Lower leg skin (tissue), 4 donors: Measurements from ENCODE around the gene TCF7L2. TPM values are rescaled to one million over a fixed set of nuclear protein-coding genes. Genes with fewer than 3 reads are reported as not detected.

Source experiments
- DNase-seq, 2 donors: peaks; one replicate each; pipeline ENCODE4 v3.0.0-alpha.2; 2019; ENCODE audit warnings: low spot score in 2 of 2
- H3K4me3 ChIP-seq: fragments of 200-600 bp; sonication (generic); 2 replicates; pipeline ENCODE4 v1.5.1; 2017; ENCODE audit warnings: mild to moderate bottlenecking, low read depth; ENCODE audit not compliant: poor library complexity, severe bottlenecking
- CTCF ChIP-seq, 3 donors: fragments of 450-650 bp; IDR thresholded peaks; one replicate each; pipeline ENCODE4 v1.5.1; 2016; ENCODE audit warnings: antibody characterized with exemption in 3 of 3, mild to moderate bottlenecking in 3 of 3, moderate library complexity in 2 of 3
- POLR2A ChIP-seq, 2 donors: fragments of 450-650 bp; IDR thresholded peaks; one replicate each; pipeline ENCODE4 v1.6.1; 2016 to 2017; ENCODE audit warnings: antibody characterized with exemption in 2 of 2, mild to moderate bottlenecking in 1 of 2, moderate library complexity in 1 of 2
- WGBS, 2 donors: methylation state at CpG; one replicate each; pipeline ENCODE4 v1.1.5; 2018; 5-methylcytosine and 5-hydroxymethylcytosine counted together
- intact Hi-C: fragments of 100-400 bp; cut with DNase I; formaldehyde crosslinking; loops from one replicate; pipeline ENCODE4 v1.15.0; 2023; ENCODE audit warnings: low total_unique reads
- total RNA-seq, 4 donors: library from RNA; depleted of rRNA; stranded (reverse); fragments of >200 nt; gene quantifications; one replicate each; pipeline ENCODE4 v1.1.0, GENCODE V29; 2016

The TCF7L2 gene
- total RNA-seq, 4 donors from 2014 or later = 5.6 to 23.1 (median 16.2) TPM

GRCh38 chr10:113027574-113028455, 77.8 kb downstream of the TCF7L2 start:
- TF ChIP-seq CTCF (IDR thresholded peaks at IDR 0.05) (no peak), POLR2A (IDR thresholded peaks at IDR 0.05) (no peak)
- intact Hi-C loops = no loop called here
- DNase-seq = no peak
- no peak overlapping the region for H3K4me3 ChIP-seq
- WGBS, 2 donors = 31 to 34% methylated on average over 15 of the region's 15 CpGs

GRCh38 chr10:113028456-113029440, 78.7 kb downstream of the TCF7L2 start:
- DNase-seq = no peak
- 49 to 73% methylated on average over 9 of the region's 9 CpGs for WGBS, 2 donors
- TF ChIP-seq POLR2A (IDR thresholded peaks at IDR 0.05) (no peak), CTCF (IDR thresholded peaks at IDR 0.05) (no peak)
- intact Hi-C loops = no loop called here
- H3K4me3 ChIP-seq = no peak overlapping the region

- 58 to 67% methylated on average over 1 of the region's 1 CpG for WGBS, 2 donors
- peak in 1 of 2 donors; percentile 21 for DNase-seq
- intact Hi-C loops = no loop called here
- no peak overlapping the region for H3K4me3 ChIP-seq
- TF ChIP-seq POLR2A (IDR thresholded peaks at IDR 0.05) = no peak
- TF ChIP-seq CTCF (IDR thresholded peaks at IDR 0.05) = no peak
Measured at GRCh38 chr10:113030453-113030852, 80.4 kb downstream of the TCF7L2 start.

GRCh38 chr10:113031147-113031546, 81.1 kb downstream of the TCF7L2 start:
- H3K4me3 ChIP-seq = no peak overlapping the region
- no peak for TF ChIP-seq POLR2A (IDR thresholded peaks at IDR 0.05)
- no peak for TF ChIP-seq CTCF (IDR thresholded peaks at IDR 0.05)
- intact Hi-C loops = no loop called here
- DNase-seq = no peak
- 46 to 70% methylated on average over 1 of the region's 1 CpG for WGBS, 2 donors

GRCh38 chr10:113033991-113034390, 83.9 kb downstream of the TCF7L2 start:
- H3K4me3 ChIP-seq = no peak overlapping the region
- intact Hi-C loops = no loop called here
- DNase-seq = peak in 1 of 2 donors; percentile 1
- TF ChIP-seq POLR2A (IDR thresholded peaks at IDR 0.05) (no peak), CTCF (IDR thresholded peaks at IDR 0.05) (no peak)
- WGBS, 2 donors = 89 to 91% methylated on average over 8 of the region's 8 CpGs
